Mucosa of descending colon (tissue), 3 donors: Measurements from ENCODE around the gene TMEM82. TPM values are rescaled to one million over a fixed set of nuclear protein-coding genes. Genes with fewer than 3 reads are reported as not detected.
A peak's percentile ranks its signal among the peaks of the same experiment; 100 is the strongest.

ENCODE experiments used
- ATAC-seq: fragments of 200-7000 bp; cut with Tn5 transposase; one replicate; pipeline ENCODE4 v1.9.1; 2020; ENCODE audit warnings: mild to moderate bottlenecking, moderate library complexity
- DNase-seq, 3 donors: peaks; one replicate each; pipeline ENCODE4 v3.0.0-alpha.2; 2020
- H3K36me3 ChIP-seq: fragments of 200-600 bp; one replicate; pipeline ENCODE4 v1.8.0; 2021; ENCODE audit warnings: low read depth, mild to moderate bottlenecking
- H3K4me1 ChIP-seq: fragments of 200-600 bp; one replicate; pipeline ENCODE4 v1.8.0; 2021; ENCODE audit warnings: low read depth, mild to moderate bottlenecking
- H3K4me3 ChIP-seq: fragments of 200-600 bp; one replicate; pipeline ENCODE4 v1.8.0; 2021; ENCODE audit warnings: mild to moderate bottlenecking
- H3K9me3 ChIP-seq: fragments of 200-600 bp; one replicate; pipeline ENCODE4 v1.8.0; 2021; ENCODE audit warnings: mild to moderate bottlenecking
- intact Hi-C, 2 donors: fragments of 100-400 bp; cut with DNase I in 1 of 2; cut with micrococcal nuclease in 1 of 2; formaldehyde crosslinking; loops; one replicate each; pipeline versions ENCODE4 v1.11.0 to v1.11.1; 2022; cut with DNase I, micrococcal nuclease
- total RNA-seq, 3 donors: library from RNA; stranded (reverse); fragmentation: NEBNext Ultra II Directional in 2 of 3; extraction: Animal tissue kit (Norgen Biotek cat#: 25700) in 2 of 3; gene quantifications; one replicate each; pipeline versions ENCODE4 v1.2.1 to v1.2.4, GENCODE V29; 2021 to 2023
- TF ChIP-seq, protein P1 (sequence below): fragments of 200-600 bp; IDR thresholded peaks from one replicate; pipeline ENCODE4 v1.8.0; 2022; ENCODE audit warnings: antibody characterized with exemption, mild to moderate bottlenecking
- donor health status: DM: no; HTN: no; CAD: no; lungs with moderate emphysema.
- donor health status: DM: no; HTN: no; CAD: no.
- donor health status: DM: no; HTN: yes; CAD: no.

TMEM82 gene
- total RNA-seq, 3 donors from 2014 or later, result 8.0 to 19.7 (median 16.8) TPM

DNA sequence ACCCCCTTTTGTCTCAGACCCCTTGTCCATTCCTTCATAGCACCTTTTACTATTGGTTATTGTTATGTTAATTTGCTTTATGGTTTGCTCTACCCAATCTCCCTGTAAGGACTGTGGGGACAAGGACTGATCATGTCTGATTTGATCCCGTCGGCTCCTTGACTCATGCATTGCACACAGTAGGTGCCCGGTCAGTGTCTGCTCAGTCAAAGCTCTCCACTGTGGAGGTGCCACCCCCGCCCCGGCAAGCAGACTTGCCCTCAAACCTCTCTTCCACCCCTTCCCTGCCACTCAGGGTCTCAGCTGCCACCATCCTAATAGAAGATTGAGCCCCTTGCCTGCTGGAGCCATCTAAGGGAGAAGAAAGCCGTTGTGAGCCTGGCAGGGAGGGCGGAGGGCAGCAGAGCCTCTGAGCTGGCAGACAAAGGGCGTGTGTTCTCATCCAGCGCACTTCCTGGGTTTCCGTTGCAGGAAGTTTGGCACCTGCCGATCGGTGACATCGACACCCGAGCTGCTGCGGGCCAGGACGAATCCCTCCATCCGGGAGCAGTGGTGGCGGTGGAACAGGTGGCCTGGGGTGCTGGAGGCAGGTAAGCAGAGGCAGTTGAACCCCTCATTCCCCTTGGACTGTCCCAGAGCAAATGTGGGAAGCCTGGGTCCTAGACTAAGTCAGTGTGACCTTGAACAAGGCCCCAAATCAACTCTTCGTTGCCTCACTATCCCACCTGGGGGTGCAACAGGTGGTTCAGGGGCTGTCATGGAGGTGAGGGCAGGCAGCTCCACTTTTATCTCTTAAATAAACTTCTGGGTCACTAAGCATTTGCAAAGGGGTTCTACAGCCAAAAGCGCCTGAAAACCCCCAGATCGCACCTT lies 14.1 kb downstream of the TMEM82 start:
- no peaks in the 10 kb centered on the region for H3K36me3 ChIP-seq
- peak; percentile 86 to 88 (median 86) for DNase-seq
- intact Hi-C loops, result no loop called here
- peak; percentile 84 for ATAC-seq
- TF ChIP-seq, protein P1, sequence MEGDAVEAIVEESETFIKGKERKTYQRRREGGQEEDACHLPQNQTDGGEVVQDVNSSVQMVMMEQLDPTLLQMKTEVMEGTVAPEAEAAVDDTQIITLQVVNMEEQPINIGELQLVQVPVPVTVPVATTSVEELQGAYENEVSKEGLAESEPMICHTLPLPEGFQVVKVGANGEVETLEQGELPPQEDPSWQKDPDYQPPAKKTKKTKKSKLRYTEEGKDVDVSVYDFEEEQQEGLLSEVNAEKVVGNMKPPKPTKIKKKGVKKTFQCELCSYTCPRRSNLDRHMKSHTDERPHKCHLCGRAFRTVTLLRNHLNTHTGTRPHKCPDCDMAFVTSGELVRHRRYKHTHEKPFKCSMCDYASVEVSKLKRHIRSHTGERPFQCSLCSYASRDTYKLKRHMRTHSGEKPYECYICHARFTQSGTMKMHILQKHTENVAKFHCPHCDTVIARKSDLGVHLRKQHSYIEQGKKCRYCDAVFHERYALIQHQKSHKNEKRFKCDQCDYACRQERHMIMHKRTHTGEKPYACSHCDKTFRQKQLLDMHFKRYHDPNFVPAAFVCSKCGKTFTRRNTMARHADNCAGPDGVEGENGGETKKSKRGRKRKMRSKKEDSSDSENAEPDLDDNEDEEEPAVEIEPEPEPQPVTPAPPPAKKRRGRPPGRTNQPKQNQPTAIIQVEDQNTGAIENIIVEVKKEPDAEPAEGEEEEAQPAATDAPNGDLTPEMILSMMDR, result no peak
- H3K9me3 ChIP-seq, result no peaks in the 10 kb centered on the region
- peak overlapping the region; percentile 22 for H3K4me3 ChIP-seq
- peaks cover 16% of the 10 kb centered on the region for H3K4me1 ChIP-seq

DNA sequence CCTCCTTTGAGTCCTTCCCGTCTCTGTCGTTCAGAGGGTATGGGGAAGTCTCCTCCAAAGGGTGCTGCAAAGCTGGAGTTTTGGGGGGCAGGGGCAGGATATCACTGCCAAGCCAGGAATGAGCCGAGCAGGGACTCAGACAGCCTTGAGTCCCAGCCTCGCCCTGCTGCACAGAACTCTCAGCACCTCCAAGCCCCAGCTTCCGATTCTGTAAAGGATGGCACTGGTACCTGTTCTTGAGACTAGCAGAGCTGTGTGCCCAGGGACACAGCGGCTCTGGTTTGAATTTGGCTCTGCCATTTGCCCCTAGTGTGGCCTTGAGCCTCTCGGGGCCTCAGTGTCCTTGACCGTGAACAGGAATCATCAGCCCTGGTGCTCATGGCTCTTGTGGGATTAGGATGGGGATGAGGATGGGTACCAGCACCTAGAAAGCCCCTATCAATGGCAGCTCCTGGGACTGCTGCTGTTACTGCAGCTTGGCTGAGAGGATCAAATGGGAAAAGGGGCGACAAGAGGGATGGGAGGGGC lies 14.8 kb downstream of the TMEM82 start:
- H3K36me3 ChIP-seq, result no peaks in the 10 kb centered on the region
- intact Hi-C loops, result no loop called here
- H3K9me3 ChIP-seq, result no peaks in the 10 kb centered on the region
- peak in 2 of 3 donors; percentile 43 to 49 for DNase-seq
- TF ChIP-seq, protein P1, result no peak
- ATAC-seq, result peak; percentile 39
- H3K4me3 ChIP-seq, result peak overlapping the region; percentile 22
- peaks cover 23% of the 10 kb centered on the region for H3K4me1 ChIP-seq

DNA sequence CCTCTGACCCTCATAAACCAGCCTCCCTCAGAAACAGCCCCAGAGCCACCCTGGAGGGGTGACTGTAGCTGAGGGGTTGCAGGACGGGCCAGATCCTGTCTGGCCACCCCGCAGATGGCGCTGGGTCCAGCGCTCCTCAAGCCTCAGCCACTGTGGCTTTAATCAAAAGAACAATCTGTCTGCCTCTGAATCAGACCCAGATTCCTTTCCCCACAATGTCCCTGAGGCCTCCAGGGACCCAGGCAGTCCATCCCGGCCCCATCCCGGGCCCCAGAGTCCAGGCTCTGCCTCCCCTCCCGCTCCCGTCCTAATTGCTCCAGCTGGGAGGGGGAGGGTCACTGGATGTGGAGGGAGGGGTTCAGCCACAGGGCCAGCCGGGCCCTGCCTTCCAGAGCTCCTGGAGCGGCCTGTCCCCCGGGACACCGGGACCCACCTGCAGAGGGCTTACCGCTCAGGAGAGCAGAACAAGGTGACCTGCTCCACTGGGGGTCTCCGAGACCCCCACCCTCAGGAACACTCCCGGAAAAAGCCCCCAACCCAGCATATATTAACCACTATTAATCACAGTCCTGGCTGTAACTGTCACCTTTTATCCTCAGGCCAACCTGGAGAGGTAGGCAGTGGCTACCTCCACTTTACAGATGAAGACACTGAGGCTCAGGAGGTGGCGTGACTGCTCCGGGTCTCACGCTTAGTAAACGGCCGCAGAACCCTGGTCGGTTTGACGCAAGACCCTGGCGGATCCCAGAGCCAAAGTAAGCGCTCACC lies 15.5 kb downstream of the TMEM82 start:
- intact Hi-C loops, result no loop called here
- peak; percentile 56 for ATAC-seq
- peaks cover 27% of the 10 kb centered on the region for H3K4me1 ChIP-seq
- peak; percentile 56 to 76 (median 69) for DNase-seq
- H3K9me3 ChIP-seq, result no peaks in the 10 kb centered on the region
- H3K36me3 ChIP-seq, result no peaks in the 10 kb centered on the region
- peak overlapping the region; percentile 22 for H3K4me3 ChIP-seq
- TF ChIP-seq, protein P1, result no peak

DNA sequence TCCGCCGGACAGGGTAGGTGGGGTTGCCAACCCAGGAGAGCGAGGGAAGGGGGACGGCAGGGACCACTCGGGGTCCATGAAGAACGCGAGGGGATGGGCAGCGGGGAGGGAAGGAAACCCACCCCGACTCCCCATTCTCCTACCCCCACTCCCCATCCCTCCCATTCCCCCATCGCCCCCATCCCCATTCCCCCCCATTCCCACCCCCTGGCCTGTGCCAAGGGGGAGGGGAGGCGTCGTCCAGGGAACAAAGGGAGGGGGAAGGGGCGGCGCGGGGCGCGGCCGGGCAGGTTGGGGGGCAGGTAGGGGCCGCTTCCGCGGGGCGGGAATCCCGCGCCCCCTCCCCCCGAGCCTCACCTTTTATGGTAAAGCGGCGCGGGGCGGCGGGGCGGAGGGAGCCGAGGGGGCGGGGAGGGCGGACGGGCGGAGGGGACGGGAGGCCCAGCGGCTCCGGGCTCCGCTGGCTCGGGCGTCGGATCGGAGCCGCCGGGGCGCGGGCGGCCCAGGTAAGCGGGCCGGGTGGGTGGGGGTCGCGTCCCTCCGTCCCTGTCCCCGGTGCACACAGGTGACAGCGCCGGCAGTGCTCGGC lies 16.1 kb downstream of the TMEM82 start, which contains the start of gene FBLIM1:
FBLIM1 (plus strand) TSS at position 453 of the 589 bp plus-strand sequence. CDS start 6,189 bp downstream, outside the sequence.
- H3K36me3 ChIP-seq, result no peaks in the 10 kb centered on the region
- peak within 1 kb of the TSS; percentile 36 for H3K4me3 ChIP-seq
- H3K9me3 ChIP-seq, result no peaks in the 10 kb centered on the region
- H3K4me1 ChIP-seq, result peaks cover 33% of the 10 kb centered on the region
- TF ChIP-seq, protein P1, result no peak
- peak; percentile 8 for ATAC-seq
- intact Hi-C loops, result no loop called here
- peak in 2 of 3 donors; percentile 46 to 49 for DNase-seq

DNA sequence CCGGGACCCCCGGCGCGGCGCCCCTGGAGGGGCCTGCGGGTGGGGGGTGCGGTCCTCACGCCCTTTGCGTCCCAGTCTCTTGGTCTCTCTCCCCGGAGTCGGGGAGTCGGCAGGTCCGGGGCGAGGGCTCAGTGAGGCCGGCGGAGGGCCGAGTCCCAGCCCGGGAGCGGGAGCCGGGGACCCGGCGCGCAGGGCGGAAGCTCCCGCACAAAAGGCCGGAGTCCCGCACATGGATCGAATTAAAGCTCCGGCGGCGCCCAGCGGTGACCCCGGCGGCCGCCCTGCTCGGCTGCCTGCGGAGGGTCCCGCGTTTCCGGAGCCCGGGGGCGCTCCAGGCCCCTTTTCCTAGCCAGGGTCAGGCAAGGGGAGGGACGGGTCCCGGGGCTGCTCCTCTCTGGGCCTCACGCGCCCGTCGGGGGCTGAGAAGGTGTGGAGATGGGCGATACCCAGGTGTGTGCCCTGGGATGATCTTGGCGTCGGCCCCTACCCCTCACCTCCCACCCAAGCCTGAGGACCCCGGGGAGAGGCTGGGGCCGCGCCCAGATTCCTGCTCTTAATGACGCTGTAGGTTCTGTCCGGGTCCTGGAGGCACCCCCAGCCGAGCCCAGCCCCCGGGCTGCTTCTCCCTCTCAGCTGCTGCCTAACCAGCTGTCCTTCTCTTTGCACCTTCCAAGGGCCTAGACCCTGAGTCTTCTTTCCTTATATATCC lies 16.8 kb downstream of the TMEM82 start:
- H3K36me3 ChIP-seq, result peaks cover 1% of the 10 kb centered on the region
- TF ChIP-seq, protein P1, result no peak
- no peaks in the 10 kb centered on the region for H3K9me3 ChIP-seq
- intact Hi-C loops, result no loop called here
- DNase-seq, result peak in 1 of 3 donors; percentile 48
- peak; percentile 2 for ATAC-seq
- H3K4me3 ChIP-seq, result peak overlapping the region; percentile 36
- H3K4me1 ChIP-seq, result peaks cover 40% of the 10 kb centered on the region
